Measurements from ENCODE around the gene CORT.

CORT gene

GRCh38 chr1:10474613-10475507, 25.0 kb downstream of the CORT start, which contains the start of gene PEX14:
Gene PEX14, plus strand, starts transcription at chr1:10474950. Its CDS starts 17 bp downstream, at chr1:10474967.
- peak; percentile 72 for DNase-seq (ENCODE audit: low read depth)

- DNase-seq (ENCODE audit: low read depth), result no peak
These were observed 25.7 kb downstream of the CORT start for GRCh38 chr1:10475510-10475909.

- no peak for DNase-seq (ENCODE audit: low read depth)
These were observed 29.5 kb downstream of the CORT start for GRCh38 chr1:10479296-10479695.

GRCh38 chr1:10480614-10481013, 30.8 kb downstream of the CORT start:
- no peak for DNase-seq (ENCODE audit: low read depth)

- DNase-seq (ENCODE audit: low read depth), result no peak
These were observed 34.7 kb downstream of the CORT start for GRCh38 chr1:10484521-10484920.

GRCh38 chr1:10489291-10490055, 39.6 kb downstream of the CORT start:
- DNase-seq (ENCODE audit: low read depth), result no peak

GRCh38 chr1:10490286-10490970, 40.6 kb downstream of the CORT start:
- no peak for DNase-seq (ENCODE audit: low read depth)

- no peak for DNase-seq (ENCODE audit: low read depth)
These were observed 44.6 kb downstream of the CORT start for GRCh38 chr1:10494418-10494753.

GRCh38 chr1:10494754-10495474, 45.1 kb downstream of the CORT start:
- DNase-seq (ENCODE audit: low read depth), result peak; percentile 59

GRCh38 chr1:10495475-10495817, 45.6 kb downstream of the CORT start:
- DNase-seq (ENCODE audit: low read depth), result no peak

- no peak for DNase-seq (ENCODE audit: low read depth)
These were observed 46.1 kb downstream of the CORT start for GRCh38 chr1:10495952-10496351.

- DNase-seq (ENCODE audit: low read depth), result no peak
These were observed 47.3 kb downstream of the CORT start for GRCh38 chr1:10497109-10497508.

- DNase-seq (ENCODE audit: low read depth), result no peak
These were observed 48.4 kb downstream of the CORT start for GRCh38 chr1:10498231-10498630.
